Cardiac fibroblast (primary cell): ENCODE results near the gene BTBD19.

Experiments
- DNase-seq, 2 donors: peaks; one replicate each; pipeline versions ENCODE4 v3.0.0 to v3.0.0-alpha.2; 2010; ENCODE audit warnings: low read depth in 2 of 2
- H3K4me3 ChIP-seq, 2 donors: replicated peaks in 1 of 2; 1 replicate in 1 of 2; 2 replicates in 1 of 2; pipeline ENCODE4 v1.5.1; 2011; ENCODE audit warnings: low read depth in 2 of 2, low read length in 2 of 2, mild to moderate bottlenecking in 2 of 2, moderate library complexity in 1 of 2
- TF ChIP-seq, protein P1 (sequence below): IDR thresholded peaks from one replicate; pipeline ENCODE4 v1.5.1; 2011; ENCODE audit warnings: low read depth, mild to moderate bottlenecking, low read length, inconsistent platforms

BTBD19 gene

GRCh38 chr1:44826375-44827196 lies 18.3 kb downstream of the BTBD19 start:
- peak in 1 of 2 donors; percentile 91 for DNase-seq
- TF ChIP-seq, protein P1, sequence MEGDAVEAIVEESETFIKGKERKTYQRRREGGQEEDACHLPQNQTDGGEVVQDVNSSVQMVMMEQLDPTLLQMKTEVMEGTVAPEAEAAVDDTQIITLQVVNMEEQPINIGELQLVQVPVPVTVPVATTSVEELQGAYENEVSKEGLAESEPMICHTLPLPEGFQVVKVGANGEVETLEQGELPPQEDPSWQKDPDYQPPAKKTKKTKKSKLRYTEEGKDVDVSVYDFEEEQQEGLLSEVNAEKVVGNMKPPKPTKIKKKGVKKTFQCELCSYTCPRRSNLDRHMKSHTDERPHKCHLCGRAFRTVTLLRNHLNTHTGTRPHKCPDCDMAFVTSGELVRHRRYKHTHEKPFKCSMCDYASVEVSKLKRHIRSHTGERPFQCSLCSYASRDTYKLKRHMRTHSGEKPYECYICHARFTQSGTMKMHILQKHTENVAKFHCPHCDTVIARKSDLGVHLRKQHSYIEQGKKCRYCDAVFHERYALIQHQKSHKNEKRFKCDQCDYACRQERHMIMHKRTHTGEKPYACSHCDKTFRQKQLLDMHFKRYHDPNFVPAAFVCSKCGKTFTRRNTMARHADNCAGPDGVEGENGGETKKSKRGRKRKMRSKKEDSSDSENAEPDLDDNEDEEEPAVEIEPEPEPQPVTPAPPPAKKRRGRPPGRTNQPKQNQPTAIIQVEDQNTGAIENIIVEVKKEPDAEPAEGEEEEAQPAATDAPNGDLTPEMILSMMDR: no peak
- H3K4me3 ChIP-seq: no peak overlapping the region

DNA sequence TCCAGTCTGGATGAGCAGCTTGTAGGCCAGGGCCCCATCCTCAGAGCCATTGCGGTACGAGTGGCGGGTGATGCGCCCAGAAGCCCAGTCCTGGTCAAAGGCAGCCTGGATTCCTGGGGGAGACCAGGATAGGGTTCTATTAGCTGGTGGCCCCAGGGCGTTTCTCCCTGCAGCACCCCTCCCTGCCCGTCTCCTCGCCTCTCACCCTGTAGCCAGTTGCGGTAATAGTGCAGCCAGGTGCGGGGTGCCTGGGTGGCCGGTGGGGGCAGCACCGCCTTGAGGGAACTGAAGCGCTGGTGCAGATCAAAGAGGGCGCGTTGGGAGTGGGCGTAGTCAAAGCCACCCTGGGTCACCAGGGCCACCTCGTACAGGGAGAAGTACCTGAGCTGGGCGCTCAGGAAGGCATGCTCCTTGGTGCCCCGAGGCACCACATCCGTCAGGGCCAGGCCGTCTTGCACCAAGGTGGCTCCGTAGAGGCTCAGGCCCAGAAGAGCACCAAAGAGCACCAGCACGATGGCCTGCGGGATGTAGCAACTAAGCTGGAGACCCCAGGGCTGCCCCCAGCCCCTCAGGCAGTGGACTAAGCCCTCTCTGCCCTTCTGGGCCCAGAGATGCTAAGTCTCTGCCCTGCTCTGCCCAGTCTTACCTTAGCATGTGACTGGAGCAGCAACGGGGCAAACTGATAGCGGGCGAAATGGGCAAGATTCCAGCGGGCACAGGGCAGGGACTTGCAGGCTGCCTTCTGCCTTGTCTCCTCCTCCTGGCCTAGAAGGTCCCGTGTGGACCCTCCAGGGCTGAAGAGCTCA lies 19.1 kb downstream of the BTBD19 start:
- H3K4me3 ChIP-seq: no peak overlapping the region
- no peak for DNase-seq
- TF ChIP-seq, protein P1: no peak

- H3K4me3 ChIP-seq: no peak overlapping the region
- TF ChIP-seq, protein P1: no peak
Observed at GRCh38 chr1:44828003-44828651, 19.8 kb downstream of the BTBD19 start.

GRCh38 chr1:44828841-44829440 lies 20.6 kb downstream of the BTBD19 start:
- TF ChIP-seq, protein P1: no peak
- DNase-seq: no peak
- no peak overlapping the region for H3K4me3 ChIP-seq

More at GRCh38 chr1:44828003-44828651, 19.8 kb downstream of the BTBD19 start:
- DNase-seq: no peak

DNA sequence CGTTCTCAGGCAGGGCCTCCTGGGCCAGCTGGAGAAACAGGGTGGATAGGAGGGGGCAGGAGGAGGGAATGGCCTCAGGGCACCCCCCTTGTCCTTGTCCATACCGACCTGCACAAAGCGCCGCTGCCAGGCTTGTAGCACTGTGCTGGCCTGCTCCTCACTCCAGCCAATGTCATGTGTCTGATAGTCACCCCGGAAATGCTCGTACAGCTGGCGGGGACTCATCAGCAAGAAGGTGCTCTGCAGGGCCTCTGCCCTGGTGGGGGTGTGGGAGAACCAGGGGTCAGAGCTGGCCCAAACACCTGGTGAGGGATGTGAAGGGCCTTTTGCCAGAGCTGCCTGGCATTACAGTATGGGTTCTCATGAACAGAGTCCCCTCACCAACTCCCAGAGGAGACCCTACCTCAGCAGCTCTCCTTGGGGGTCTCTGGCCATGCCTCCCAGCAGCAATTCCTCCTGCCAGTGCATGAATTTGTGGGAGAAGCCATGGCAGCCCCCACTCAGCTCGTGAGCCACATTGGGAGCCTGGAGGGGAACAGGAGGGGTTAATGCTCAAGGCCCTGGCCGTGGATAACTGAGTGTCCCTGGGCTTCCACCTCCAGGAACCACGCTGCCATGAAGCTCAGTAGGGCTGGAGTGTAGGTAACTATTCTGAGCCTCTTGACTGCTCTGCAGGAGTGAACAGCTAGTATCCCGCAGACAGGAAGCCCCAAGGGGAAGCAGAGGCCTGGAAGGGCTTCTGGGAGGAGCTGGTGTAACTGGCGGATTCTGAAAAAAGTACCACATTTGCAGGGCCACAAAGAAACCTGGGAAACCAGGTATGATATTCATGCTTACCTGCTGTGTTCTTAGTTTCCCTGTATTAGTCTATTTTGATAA lies 21.4 kb downstream of the BTBD19 start:
- TF ChIP-seq, protein P1: no peak
- no peak for DNase-seq
- H3K4me3 ChIP-seq: no peak overlapping the region
